ENCODE measurements around the gene MED19.
A peak's percentile ranks its signal among the peaks of the same experiment; 100 is the strongest.
"Not testable (repeated sequence)": the region's sequence is repeated elsewhere in the genome, so short reads cannot be mapped to it uniquely, and the experiment has no call there.

The MED19 gene

GRCh38 chr11:57703341-57703740 is 8.7 kb downstream of the MED19 start:
- peaks cover 17% of the 10 kb centered on the region for H3K36me3 ChIP-seq (ENCODE audit: control insufficient read depth, insufficient read depth, low read length)
- H2BK120ac ChIP-seq (ENCODE audit: low read depth, low read length), result no peak overlapping the region
- no peak overlapping the region for H4K8ac ChIP-seq (ENCODE audit: low read depth, low read length)
- H3K4me1 ChIP-seq (ENCODE audit: control insufficient read depth, low read depth, low read length), result no peaks in the 10 kb centered on the region
- H3K18ac ChIP-seq (ENCODE audit: low read length), result no peak overlapping the region
- no peaks in the 10 kb centered on the region for H3K79me1 ChIP-seq (ENCODE audit: low read length)
- no peak overlapping the region for H3K56ac ChIP-seq (ENCODE audit: low read length)
- H4K5ac ChIP-seq (ENCODE audit: low read length), result no peak overlapping the region
- DNase-seq, result no peak
- H3K79me2 ChIP-seq (ENCODE audit: control insufficient read depth, insufficient read depth, low read length), result no peaks in the 10 kb centered on the region
- H3K4ac ChIP-seq (ENCODE audit: low read depth, low read length), result no peak overlapping the region
- no CpG with 5 or more reads among the region's 4 CpGs for WGBS (ENCODE audit: extremely low coverage, insufficient coverage, low lambda C conversion rate)
- H3K23ac ChIP-seq (ENCODE audit: low read length), result no peak overlapping the region
- no peaks in the 10 kb centered on the region for H3K27me3 ChIP-seq (ENCODE audit: insufficient read depth, low read length, poor library complexity)
- no peak overlapping the region for H3K9ac ChIP-seq (ENCODE audit: low read length)
- no peak overlapping the region for H2BK15ac ChIP-seq (replicated peaks; ENCODE audit: low read depth)
- no peak overlapping the region for H2AK5ac ChIP-seq (ENCODE audit: low read length)
- no peak overlapping the region for H3K4me3 ChIP-seq (ENCODE audit: low read length)
- no peak overlapping the region for H3K4me2 ChIP-seq (ENCODE audit: low read length)
- H3K27ac ChIP-seq (ENCODE audit: low read depth, low read length), result no peak overlapping the region
- H2BK5ac ChIP-seq (ENCODE audit: low read length), result no peak overlapping the region

GRCh38 chr11:57700425-57700824 is 11.6 kb downstream of the MED19 start:
- H3K27me3 ChIP-seq (ENCODE audit: insufficient read depth, low read length, poor library complexity), result no peaks in the 10 kb centered on the region
- H2BK5ac ChIP-seq (ENCODE audit: low read length), result no peak overlapping the region
- H3K56ac ChIP-seq (ENCODE audit: low read length), result no peak overlapping the region
- no peak overlapping the region for H3K4ac ChIP-seq (ENCODE audit: low read depth, low read length)
- no peak overlapping the region for H4K8ac ChIP-seq (ENCODE audit: low read depth, low read length)
- no peak overlapping the region for H2AK5ac ChIP-seq (ENCODE audit: low read length)
- H2BK120ac ChIP-seq (ENCODE audit: low read depth, low read length), result no peak overlapping the region
- no peaks in the 10 kb centered on the region for H3K4me1 ChIP-seq (ENCODE audit: control insufficient read depth, low read depth, low read length)
- WGBS (ENCODE audit: extremely low coverage, insufficient coverage, low lambda C conversion rate), result no CpG with 5 or more reads among the region's 3 CpGs
- no peak overlapping the region for H3K23ac ChIP-seq (ENCODE audit: low read length)
- no peak overlapping the region for H3K27ac ChIP-seq (ENCODE audit: low read depth, low read length)
- peak; percentile 27 for DNase-seq
- no peaks in the 10 kb centered on the region for H3K79me1 ChIP-seq (ENCODE audit: low read length)
- H3K36me3 ChIP-seq (ENCODE audit: control insufficient read depth, insufficient read depth, low read length), result peaks cover 21% of the 10 kb centered on the region
- no peaks in the 10 kb centered on the region for H3K79me2 ChIP-seq (ENCODE audit: control insufficient read depth, insufficient read depth, low read length)
- no peak overlapping the region for H3K9ac ChIP-seq (ENCODE audit: low read length)
- H3K4me3 ChIP-seq (ENCODE audit: low read length), result no peak overlapping the region
- H3K4me2 ChIP-seq (ENCODE audit: low read length), result no peak overlapping the region
- no peak overlapping the region for H2BK15ac ChIP-seq (replicated peaks; ENCODE audit: low read depth)
- no peak overlapping the region for H3K18ac ChIP-seq (ENCODE audit: low read length)
- H4K5ac ChIP-seq (ENCODE audit: low read length), result no peak overlapping the region

GRCh38 chr11:57699813-57700212 is 12.2 kb downstream of the MED19 start:
- Histone ChIP-seq H2BK15ac (replicated peaks; ENCODE audit: low read depth) (no peak overlapping the region), H4K8ac (ENCODE audit: low read depth, low read length) (no peak overlapping the region), H3K56ac (ENCODE audit: low read length) (no peak overlapping the region), H3K18ac (ENCODE audit: low read length) (no peak overlapping the region), H3K4me2 (ENCODE audit: low read length) (no peak overlapping the region), H2BK120ac (ENCODE audit: low read depth, low read length) (no peak overlapping the region), H3K79me2 (ENCODE audit: control insufficient read depth, insufficient read depth, low read length) (no peaks in the 10 kb centered on the region), H3K4me3 (ENCODE audit: low read length) (no peak overlapping the region), H2BK5ac (ENCODE audit: low read length) (no peak overlapping the region), H3K27ac (ENCODE audit: low read depth, low read length) (no peak overlapping the region), H2AK5ac (ENCODE audit: low read length) (no peak overlapping the region), H3K4ac (ENCODE audit: low read depth, low read length) (no peak overlapping the region), H3K23ac (ENCODE audit: low read length) (no peak overlapping the region), H4K5ac (ENCODE audit: low read length) (no peak overlapping the region), H3K27me3 (ENCODE audit: insufficient read depth, low read length, poor library complexity) (no peaks in the 10 kb centered on the region), H3K36me3 (ENCODE audit: control insufficient read depth, insufficient read depth, low read length) (peaks cover 21% of the 10 kb centered on the region), H3K4me1 (ENCODE audit: control insufficient read depth, low read depth, low read length) (no peaks in the 10 kb centered on the region), H3K79me1 (ENCODE audit: low read length) (no peaks in the 10 kb centered on the region), H3K9ac (ENCODE audit: low read length) (no peak overlapping the region)
- WGBS (ENCODE audit: extremely low coverage, insufficient coverage, low lambda C conversion rate), result no CpG with 5 or more reads among the region's 10 CpGs
- peak; percentile 25 for DNase-seq

- H3K18ac ChIP-seq (ENCODE audit: low read length), result no peak overlapping the region
- H3K9ac ChIP-seq (ENCODE audit: low read length), result no peak overlapping the region
- H3K36me3 ChIP-seq (ENCODE audit: control insufficient read depth, insufficient read depth, low read length), result peaks cover 19% of the 10 kb centered on the region
- no peaks in the 10 kb centered on the region for H3K4me1 ChIP-seq (ENCODE audit: control insufficient read depth, low read depth, low read length)
- no peak overlapping the region for H3K4me2 ChIP-seq (ENCODE audit: low read length)
- H2BK5ac ChIP-seq (ENCODE audit: low read length), result no peak overlapping the region
- DNase-seq, result no peak
- no CpG with 5 or more reads among the region's 18 CpGs for WGBS (ENCODE audit: extremely low coverage, insufficient coverage, low lambda C conversion rate)
- no peak overlapping the region for H2AK5ac ChIP-seq (ENCODE audit: low read length)
- H2BK120ac ChIP-seq (ENCODE audit: low read depth, low read length), result no peak overlapping the region
- no peak overlapping the region for H4K8ac ChIP-seq (ENCODE audit: low read depth, low read length)
- no peaks in the 10 kb centered on the region for H3K27me3 ChIP-seq (ENCODE audit: insufficient read depth, low read length, poor library complexity)
- H3K56ac ChIP-seq (ENCODE audit: low read length), result no peak overlapping the region
- H4K5ac ChIP-seq (ENCODE audit: low read length), result no peak overlapping the region
- H3K23ac ChIP-seq (ENCODE audit: low read length), result no peak overlapping the region
- no peak overlapping the region for H3K27ac ChIP-seq (ENCODE audit: low read depth, low read length)
- H3K4me3 ChIP-seq (ENCODE audit: low read length), result no peak overlapping the region
- no peaks in the 10 kb centered on the region for H3K79me1 ChIP-seq (ENCODE audit: low read length)
- H3K4ac ChIP-seq (ENCODE audit: low read depth, low read length), result no peak overlapping the region
- no peaks in the 10 kb centered on the region for H3K79me2 ChIP-seq (ENCODE audit: control insufficient read depth, insufficient read depth, low read length)
- no peak overlapping the region for H2BK15ac ChIP-seq (replicated peaks; ENCODE audit: low read depth)
These were observed 13.1 kb downstream of the MED19 start for GRCh38 chr11:57698843-57699365.

- not testable (repeated sequence) for DNase-seq; H2AK5ac ChIP-seq (ENCODE audit: low read length); H3K79me2 ChIP-seq (ENCODE audit: control insufficient read depth, insufficient read depth, low read length); H4K5ac ChIP-seq (ENCODE audit: low read length); H3K27me3 ChIP-seq (ENCODE audit: insufficient read depth, low read length, poor library complexity); H3K4ac ChIP-seq (ENCODE audit: low read depth, low read length); H2BK120ac ChIP-seq (ENCODE audit: low read depth, low read length); H2BK15ac ChIP-seq (replicated peaks; ENCODE audit: low read depth); H4K8ac ChIP-seq (ENCODE audit: low read depth, low read length); H3K79me1 ChIP-seq (ENCODE audit: low read length); H3K4me2 ChIP-seq (ENCODE audit: low read length); H3K56ac ChIP-seq (ENCODE audit: low read length); H3K36me3 ChIP-seq (ENCODE audit: control insufficient read depth, insufficient read depth, low read length); H2BK5ac ChIP-seq (ENCODE audit: low read length); H3K9ac ChIP-seq (ENCODE audit: low read length); H3K4me1 ChIP-seq (ENCODE audit: control insufficient read depth, low read depth, low read length); H3K27ac ChIP-seq (ENCODE audit: low read depth, low read length); H3K4me3 ChIP-seq (ENCODE audit: low read length); H3K23ac ChIP-seq (ENCODE audit: low read length); H3K18ac ChIP-seq (ENCODE audit: low read length)
- WGBS (ENCODE audit: extremely low coverage, insufficient coverage, low lambda C conversion rate), result no CpG with 5 or more reads among the region's 5 CpGs
These were observed 21.5 kb downstream of the MED19 start for GRCh38 chr11:57690474-57690873.

- no peak overlapping the region for H2BK120ac ChIP-seq (ENCODE audit: low read depth, low read length)
- H3K23ac ChIP-seq (ENCODE audit: low read length), result no peak overlapping the region
- H3K4ac ChIP-seq (ENCODE audit: low read depth, low read length), result no peak overlapping the region
- H3K36me3 ChIP-seq (ENCODE audit: control insufficient read depth, insufficient read depth, low read length), result peaks cover 7% of the 10 kb centered on the region
- H3K4me1 ChIP-seq (ENCODE audit: control insufficient read depth, low read depth, low read length), result peaks cover 1% of the 10 kb centered on the region
- H3K79me1 ChIP-seq (ENCODE audit: low read length), result peaks cover 21% of the 10 kb centered on the region
- peaks cover 28% of the 10 kb centered on the region for H3K79me2 ChIP-seq (ENCODE audit: control insufficient read depth, insufficient read depth, low read length)
- H4K5ac ChIP-seq (ENCODE audit: low read length), result no peak overlapping the region
- no peak overlapping the region for H2BK5ac ChIP-seq (ENCODE audit: low read length)
- no peak overlapping the region for H3K18ac ChIP-seq (ENCODE audit: low read length)
- H3K4me2 ChIP-seq (ENCODE audit: low read length), result no peak overlapping the region
- H2AK5ac ChIP-seq (ENCODE audit: low read length), result no peak overlapping the region
- H2BK15ac ChIP-seq (replicated peaks; ENCODE audit: low read depth), result no peak overlapping the region
- no peak overlapping the region for H4K8ac ChIP-seq (ENCODE audit: low read depth, low read length)
- no peak for DNase-seq
- WGBS (ENCODE audit: extremely low coverage, insufficient coverage, low lambda C conversion rate), result no CpG with 5 or more reads among the region's 1 CpG
- no peak overlapping the region for H3K4me3 ChIP-seq (ENCODE audit: low read length)
- H3K9ac ChIP-seq (ENCODE audit: low read length), result no peak overlapping the region
- no peak overlapping the region for H3K27ac ChIP-seq (ENCODE audit: low read depth, low read length)
- no peak overlapping the region for H3K56ac ChIP-seq (ENCODE audit: low read length)
- H3K27me3 ChIP-seq (ENCODE audit: insufficient read depth, low read length, poor library complexity), result no peaks in the 10 kb centered on the region
These were observed 30.8 kb downstream of the MED19 start for GRCh38 chr11:57681168-57681567.
